ENCODE data around the gene ZNF316. TPM values are rescaled to one million over a fixed set of nuclear protein-coding genes. Genes with fewer than 3 reads are reported as not detected.

Gene ZNF316
- total RNA-seq, 1 experiment from 2014 or later = 15.1 TPM

GRCh38 chr7:6649241-6649961, 12.3 kb downstream of the ZNF316 start:
- no peak for TF ChIP-seq ETV6 (CRISPR knock-in tag; IDR thresholded peaks at IDR 0.05)
- TF ChIP-seq SOX15 (CRISPR knock-in tag; IDR thresholded peaks at IDR 0.05) = no peak
- no peak for TF ChIP-seq CREB1 (CRISPR knock-in tag; IDR thresholded peaks at IDR 0.05)
- TF ChIP-seq KAT7 (CRISPR knock-in tag; IDR thresholded peaks at IDR 0.05; ENCODE audit: borderline replicate concordance) = no peak
- no peak for TF ChIP-seq ZNF121 (CRISPR knock-in tag; IDR thresholded peaks at IDR 0.05)
- no peak for TF ChIP-seq GRHL2 (CRISPR knock-in tag; IDR thresholded peaks at IDR 0.05; ENCODE audit: insufficient replicate concordance, severe bottlenecking)
- no peak for TF ChIP-seq MYBL2 (CRISPR knock-in tag; IDR thresholded peaks at IDR 0.05)
- TF ChIP-seq MLX (CRISPR knock-in tag; IDR thresholded peaks at IDR 0.05) = no peak
- no peak for TF ChIP-seq CREM (CRISPR knock-in tag; IDR thresholded peaks at IDR 0.05)
- no peak for TF ChIP-seq ZMAT4 (CRISPR knock-in tag; IDR thresholded peaks at IDR 0.05)
- TF ChIP-seq, protein P1, sequence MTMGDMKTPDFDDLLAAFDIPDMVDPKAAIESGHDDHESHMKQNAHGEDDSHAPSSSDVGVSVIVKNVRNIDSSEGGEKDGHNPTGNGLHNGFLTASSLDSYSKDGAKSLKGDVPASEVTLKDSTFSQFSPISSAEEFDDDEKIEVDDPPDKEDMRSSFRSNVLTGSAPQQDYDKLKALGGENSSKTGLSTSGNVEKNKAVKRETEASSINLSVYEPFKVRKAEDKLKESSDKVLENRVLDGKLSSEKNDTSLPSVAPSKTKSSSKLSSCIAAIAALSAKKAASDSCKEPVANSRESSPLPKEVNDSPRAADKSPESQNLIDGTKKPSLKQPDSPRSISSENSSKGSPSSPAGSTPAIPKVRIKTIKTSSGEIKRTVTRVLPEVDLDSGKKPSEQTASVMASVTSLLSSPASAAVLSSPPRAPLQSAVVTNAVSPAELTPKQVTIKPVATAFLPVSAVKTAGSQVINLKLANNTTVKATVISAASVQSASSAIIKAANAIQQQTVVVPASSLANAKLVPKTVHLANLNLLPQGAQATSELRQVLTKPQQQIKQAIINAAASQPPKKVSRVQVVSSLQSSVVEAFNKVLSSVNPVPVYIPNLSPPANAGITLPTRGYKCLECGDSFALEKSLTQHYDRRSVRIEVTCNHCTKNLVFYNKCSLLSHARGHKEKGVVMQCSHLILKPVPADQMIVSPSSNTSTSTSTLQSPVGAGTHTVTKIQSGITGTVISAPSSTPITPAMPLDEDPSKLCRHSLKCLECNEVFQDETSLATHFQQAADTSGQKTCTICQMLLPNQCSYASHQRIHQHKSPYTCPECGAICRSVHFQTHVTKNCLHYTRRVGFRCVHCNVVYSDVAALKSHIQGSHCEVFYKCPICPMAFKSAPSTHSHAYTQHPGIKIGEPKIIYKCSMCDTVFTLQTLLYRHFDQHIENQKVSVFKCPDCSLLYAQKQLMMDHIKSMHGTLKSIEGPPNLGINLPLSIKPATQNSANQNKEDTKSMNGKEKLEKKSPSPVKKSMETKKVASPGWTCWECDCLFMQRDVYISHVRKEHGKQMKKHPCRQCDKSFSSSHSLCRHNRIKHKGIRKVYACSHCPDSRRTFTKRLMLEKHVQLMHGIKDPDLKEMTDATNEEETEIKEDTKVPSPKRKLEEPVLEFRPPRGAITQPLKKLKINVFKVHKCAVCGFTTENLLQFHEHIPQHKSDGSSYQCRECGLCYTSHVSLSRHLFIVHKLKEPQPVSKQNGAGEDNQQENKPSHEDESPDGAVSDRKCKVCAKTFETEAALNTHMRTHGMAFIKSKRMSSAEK (CRISPR knock-in tag; IDR thresholded peaks at IDR 0.05; ENCODE audit: borderline replicate concordance) = no peak
- TF ChIP-seq ZNF281 (CRISPR knock-in tag; IDR thresholded peaks at IDR 0.05) = no peak
- TF ChIP-seq, protein P2, sequence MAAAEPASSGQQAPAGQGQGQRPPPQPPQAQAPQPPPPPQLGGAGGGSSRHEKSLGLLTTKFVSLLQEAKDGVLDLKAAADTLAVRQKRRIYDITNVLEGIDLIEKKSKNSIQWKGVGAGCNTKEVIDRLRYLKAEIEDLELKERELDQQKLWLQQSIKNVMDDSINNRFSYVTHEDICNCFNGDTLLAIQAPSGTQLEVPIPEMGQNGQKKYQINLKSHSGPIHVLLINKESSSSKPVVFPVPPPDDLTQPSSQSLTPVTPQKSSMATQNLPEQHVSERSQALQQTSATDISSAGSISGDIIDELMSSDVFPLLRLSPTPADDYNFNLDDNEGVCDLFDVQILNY (CRISPR knock-in tag; IDR thresholded peaks at IDR 0.05) = no peak
- TF ChIP-seq ZNF671 (CRISPR knock-in tag; IDR thresholded peaks at IDR 0.05) = no peak
- TF ChIP-seq PREB (CRISPR knock-in tag; IDR thresholded peaks at IDR 0.05; ENCODE audit: borderline replicate concordance) = no peak
- no peak for TF ChIP-seq SP1 (CRISPR knock-in tag; conservative IDR thresholded peaks at IDR 0.05)
- no peak for TF ChIP-seq RELA (CRISPR knock-in tag; IDR thresholded peaks at IDR 0.05; ENCODE audit: borderline replicate concordance)
- TF ChIP-seq ZNF416 (CRISPR knock-in tag; IDR thresholded peaks at IDR 0.05) = no peak
- TF ChIP-seq, protein P3, sequence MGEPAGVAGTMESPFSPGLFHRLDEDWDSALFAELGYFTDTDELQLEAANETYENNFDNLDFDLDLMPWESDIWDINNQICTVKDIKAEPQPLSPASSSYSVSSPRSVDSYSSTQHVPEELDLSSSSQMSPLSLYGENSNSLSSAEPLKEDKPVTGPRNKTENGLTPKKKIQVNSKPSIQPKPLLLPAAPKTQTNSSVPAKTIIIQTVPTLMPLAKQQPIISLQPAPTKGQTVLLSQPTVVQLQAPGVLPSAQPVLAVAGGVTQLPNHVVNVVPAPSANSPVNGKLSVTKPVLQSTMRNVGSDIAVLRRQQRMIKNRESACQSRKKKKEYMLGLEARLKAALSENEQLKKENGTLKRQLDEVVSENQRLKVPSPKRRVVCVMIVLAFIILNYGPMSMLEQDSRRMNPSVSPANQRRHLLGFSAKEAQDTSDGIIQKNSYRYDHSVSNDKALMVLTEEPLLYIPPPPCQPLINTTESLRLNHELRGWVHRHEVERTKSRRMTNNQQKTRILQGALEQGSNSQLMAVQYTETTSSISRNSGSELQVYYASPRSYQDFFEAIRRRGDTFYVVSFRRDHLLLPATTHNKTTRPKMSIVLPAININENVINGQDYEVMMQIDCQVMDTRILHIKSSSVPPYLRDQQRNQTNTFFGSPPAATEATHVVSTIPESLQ (CRISPR knock-in tag; IDR thresholded peaks at IDR 0.05) = no peak
- CTCF ChIA-PET = interaction anchor here (1.3 kb wide), 1 partner anchor 59 kb away, joined by 3 read pairs; the partner anchor contains the start of gene INTS15
- no peaks in the 10 kb centered on the region for H3K9me3 Mint-ChIP-seq
- POLR2A ChIA-PET = no interaction called here
- H3K4me1 Mint-ChIP-seq = no peaks in the 10 kb centered on the region
- peaks cover 5% of the 10 kb centered on the region; the same call in 1 of the 2 replicates for H3K36me3 Mint-ChIP-seq
- H3K27me3 Mint-ChIP-seq (ENCODE audit: low read depth) = no peaks in the 10 kb centered on the region
- ATAC-seq (no peak), DNase-seq (ENCODE audit: low spot score) (no peak)
- H3K27ac Mint-ChIP-seq = no peak overlapping the region
- no peak overlapping the region for H3K4me3 Mint-ChIP-seq

Data from WTC11 (cell line).